Smooth muscle cell (in vitro differentiated cells): ENCODE data around the gene SCN2A. TPM values are rescaled to one million over a fixed set of nuclear protein-coding genes. Genes with fewer than 3 reads are reported as not detected.

Experiments
- DNase-seq: peaks from one replicate; lab custom pipeline; 2025; ENCODE audit not compliant: unreplicated experiment; lab: John Stamatoyannopoulos, UW
- H2AFZ ChIP-seq: fragments of 200-600 bp; sonication (generic); 2 replicates; pipeline ENCODE4 v1.6.0; 2016; ENCODE audit warnings: antibody characterized with exemption, low read depth, mild to moderate bottlenecking
- H3F3A ChIP-seq: fragments of 200-600 bp; sonication (generic); 2 replicates; pipeline ENCODE4 v1.6.0; 2017; ENCODE audit warnings: antibody characterized with exemption, low read depth
- H3K27ac ChIP-seq: fragments of 200-600 bp; sonication (generic); 2 replicates; pipeline ENCODE4 v1.5.1; 2016; ENCODE audit warnings: low read depth, mild to moderate bottlenecking
- H3K27me3 ChIP-seq: fragments of 200-600 bp; sonication (generic); 2 replicates; pipeline ENCODE4 v1.6.1; 2016; ENCODE audit warnings: low read depth, mild to moderate bottlenecking
- H3K36me3 ChIP-seq: fragments of 200-600 bp; sonication (generic); 2 replicates; pipeline ENCODE4 v1.5.1; 2016; ENCODE audit warnings: low read depth
- H3K4me1 ChIP-seq: fragments of 200-600 bp; sonication (generic); 2 replicates; pipeline ENCODE4 v1.5.1; 2016; ENCODE audit warnings: low read depth
- H3K4me2 ChIP-seq: fragments of 200-600 bp; sonication (generic); 2 replicates; pipeline ENCODE4 v1.6.0; 2016; ENCODE audit warnings: mild to moderate bottlenecking
- H3K4me3 ChIP-seq: fragments of 200-600 bp; sonication (generic); 2 replicates; pipeline ENCODE4 v1.5.1; 2016; ENCODE audit warnings: mild to moderate bottlenecking
- H3K79me2 ChIP-seq: fragments of 200-600 bp; sonication (generic); 2 replicates; pipeline ENCODE4 v1.6.0; 2016; ENCODE audit warnings: low read depth, mild to moderate bottlenecking
- H3K9ac ChIP-seq: fragments of 200-600 bp; sonication (generic); 2 replicates; pipeline ENCODE4 v1.6.0; 2016; ENCODE audit warnings: low read depth
- H3K9me3 ChIP-seq: fragments of 200-600 bp; sonication (generic); replicated peaks from 2 replicates; pipeline ENCODE4 v1.5.1; 2016; ENCODE audit warnings: low read depth
- H4K20me1 ChIP-seq: fragments of 200-600 bp; sonication (generic); 2 replicates; pipeline ENCODE4 v1.6.0; 2016; ENCODE audit warnings: low read depth
- CTCF ChIP-seq: fragments of 200-600 bp; sonication (generic); IDR thresholded peaks from 2 replicates; pipeline ENCODE4 v1.5.1; 2017; ENCODE audit warnings: borderline replicate concordance, mild to moderate bottlenecking, antibody characterized with exemption; ENCODE audit not compliant: insufficient read depth, poor library complexity, severe bottlenecking
- WGBS: methylation state at CpG from one replicate; pipeline ENCODE4 v1.1.7; 2016; ENCODE audit warnings: low lambda C conversion rate; 5-methylcytosine and 5-hydroxymethylcytosine counted together
- polyA plus RNA-seq: library from polyadenylated mRNA; unstranded; fragments of >200 nt; fragmentation: Nextera tagmentation; extraction: Ambion mirVana; gene quantifications from 2 replicates; pipeline ENCODE4 v1.2.1, GENCODE V29; 2016
- total RNA-seq: library from RNA; depleted of rRNA; stranded (reverse); fragments of >200 nt; gene quantifications from 2 replicates; pipeline ENCODE4 v1.2.3, GENCODE V29; 2014

Gene SCN2A
- total and polyA plus RNA-seq, 2 experiments from 2014 or later, result 0.17 to 0.27 TPM

GRCh38 chr2:165432234-165432966, 193.2 kb downstream of the SCN2A start:
- Histone ChIP-seq H3K4me1 (peaks cover 23% of the 10 kb centered on the region), H3K27ac (no peak overlapping the region), H3K4me2 (no peak overlapping the region), H3F3A (no peaks in the 10 kb centered on the region), H4K20me1 (no peaks in the 10 kb centered on the region), H3K79me2 (no peaks in the 10 kb centered on the region), H3K36me3 (no peaks in the 10 kb centered on the region), H3K4me3 (no peak overlapping the region), H3K27me3 (no peaks in the 10 kb centered on the region), H3K9me3 (no peaks in the 10 kb centered on the region), H2AFZ (peak overlapping the region; percentile 49), H3K9ac (no peak overlapping the region)
- DNase-seq, result no peak
- TF ChIP-seq CTCF, result no peak

- H3K4me1 ChIP-seq, result peaks cover 23% of the 10 kb centered on the region
- 15% methylated on average over 1 of the region's 1 CpG for WGBS
- no peak overlapping the region for H3K4me2 ChIP-seq
- no peaks in the 10 kb centered on the region for H3F3A ChIP-seq
- peak overlapping the region; percentile 14 for H2AFZ ChIP-seq
- no peaks in the 10 kb centered on the region for H3K27me3 ChIP-seq
- H3K79me2 ChIP-seq, result no peaks in the 10 kb centered on the region
- no peak overlapping the region for H3K27ac ChIP-seq
- no peaks in the 10 kb centered on the region for H3K36me3 ChIP-seq
- H4K20me1 ChIP-seq, result no peaks in the 10 kb centered on the region
- no peak overlapping the region for H3K4me3 ChIP-seq
- no peak for DNase-seq
- no peak overlapping the region for H3K9ac ChIP-seq
- H3K9me3 ChIP-seq, result no peaks in the 10 kb centered on the region
- no peak for TF ChIP-seq CTCF
Measured at GRCh38 chr2:165434865-165435496, 195.8 kb downstream of the SCN2A start.

- no peak for TF ChIP-seq CTCF
- Histone ChIP-seq H3K27ac (no peak overlapping the region), H2AFZ (no peak overlapping the region), H3K4me3 (no peak overlapping the region), H3K36me3 (no peaks in the 10 kb centered on the region), H3K4me2 (no peak overlapping the region), H3K4me1 (peaks cover 23% of the 10 kb centered on the region), H4K20me1 (no peaks in the 10 kb centered on the region), H3K27me3 (no peaks in the 10 kb centered on the region), H3F3A (no peaks in the 10 kb centered on the region), H3K9me3 (no peaks in the 10 kb centered on the region), H3K9ac (no peak overlapping the region), H3K79me2 (no peaks in the 10 kb centered on the region)
- 42% methylated on average over 1 of the region's 1 CpG for WGBS
- DNase-seq, result no peak
Measured at GRCh38 chr2:165435611-165436010, 196.4 kb downstream of the SCN2A start.
